SU-DHL-6 (cell line): ENCODE data around the gene SPINK14.

Experiments
- EZH2phosphoT487 ChIP-seq: fragments of 200-600 bp; sonication (generic), shearing (Covaris generic); conservative IDR thresholded peaks from 2 replicates; pipeline ENCODE4 v1.6.1; 2018; ENCODE audit warnings: mild to moderate bottlenecking, antibody characterized with exemption, low read length, moderate library complexity, mixed read lengths
- TF ChIP-seq, protein P1 (sequence below): fragments of 200-600 bp; sonication (generic); IDR thresholded peaks from one replicate; pipeline ENCODE4 v1.5.1; 2017; ENCODE audit warnings: antibody characterized with exemption, mild to moderate bottlenecking, low read length, moderate library complexity; ENCODE audit not compliant: insufficient read depth, poor library complexity, severe bottlenecking

DNA sequence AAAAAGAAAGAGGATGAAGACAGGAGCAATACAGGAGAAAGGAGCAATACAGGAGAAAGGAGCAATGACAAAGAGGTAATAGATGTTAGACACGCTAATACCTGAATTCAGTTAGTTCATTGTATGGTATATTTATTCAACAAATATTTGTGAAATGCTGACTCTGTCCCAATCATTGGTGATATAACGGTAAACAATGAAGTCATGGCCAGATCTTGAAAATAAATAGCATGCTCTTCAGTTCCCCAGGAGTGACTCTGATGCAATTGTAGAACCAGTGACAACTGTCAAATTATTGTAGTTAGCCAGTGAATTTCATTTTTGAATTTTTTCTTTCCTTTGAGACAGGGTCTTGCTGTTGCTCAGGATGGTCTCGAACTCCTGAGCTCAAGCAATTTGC, 48.0 kb upstream of the SPINK14 start:
- TF ChIP-seq, protein P1, sequence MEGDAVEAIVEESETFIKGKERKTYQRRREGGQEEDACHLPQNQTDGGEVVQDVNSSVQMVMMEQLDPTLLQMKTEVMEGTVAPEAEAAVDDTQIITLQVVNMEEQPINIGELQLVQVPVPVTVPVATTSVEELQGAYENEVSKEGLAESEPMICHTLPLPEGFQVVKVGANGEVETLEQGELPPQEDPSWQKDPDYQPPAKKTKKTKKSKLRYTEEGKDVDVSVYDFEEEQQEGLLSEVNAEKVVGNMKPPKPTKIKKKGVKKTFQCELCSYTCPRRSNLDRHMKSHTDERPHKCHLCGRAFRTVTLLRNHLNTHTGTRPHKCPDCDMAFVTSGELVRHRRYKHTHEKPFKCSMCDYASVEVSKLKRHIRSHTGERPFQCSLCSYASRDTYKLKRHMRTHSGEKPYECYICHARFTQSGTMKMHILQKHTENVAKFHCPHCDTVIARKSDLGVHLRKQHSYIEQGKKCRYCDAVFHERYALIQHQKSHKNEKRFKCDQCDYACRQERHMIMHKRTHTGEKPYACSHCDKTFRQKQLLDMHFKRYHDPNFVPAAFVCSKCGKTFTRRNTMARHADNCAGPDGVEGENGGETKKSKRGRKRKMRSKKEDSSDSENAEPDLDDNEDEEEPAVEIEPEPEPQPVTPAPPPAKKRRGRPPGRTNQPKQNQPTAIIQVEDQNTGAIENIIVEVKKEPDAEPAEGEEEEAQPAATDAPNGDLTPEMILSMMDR: no peak
- TF ChIP-seq EZH2phosphoT487: no peak
